ENCODE results near the gene CTDSPL. TPM values are rescaled to one million over a fixed set of nuclear protein-coding genes. Genes with fewer than 3 reads are reported as not detected.

Gene CTDSPL
- total RNA-seq, 6 experiments from 2014 or later, result 30.3 to 38.8 (median 36.2) TPM

- Mint-ChIP-seq H3K9me3 (peaks cover 5% of the 10 kb centered on the region; the same call in 1 of the 2 replicates), H3K27ac (no peak overlapping the region; the same call in 1 of the 2 replicates), H3K27me3 (ENCODE audit: insufficient read depth) (no peaks in the 10 kb centered on the region), H3K4me1 (ENCODE audit: low read depth) (peaks cover 58% of the 10 kb centered on the region), H3K36me3 (ENCODE audit: low read depth) (peaks cover 6% of the 10 kb centered on the region; the same call in 1 of the 2 replicates), H3K4me3 (no peak overlapping the region)
- TF ChIP-seq CTCF (IDR thresholded peaks at IDR 0.05), result no peak
- no peak for DNase-seq
Measured at GRCh38 chr3:37867144-37867543, 5.5 kb downstream of the CTDSPL start.

- Mint-ChIP-seq H3K9me3 (peaks cover 8% of the 10 kb centered on the region; the same call in 1 of the 2 replicates), H3K36me3 (ENCODE audit: low read depth) (peaks cover 6% of the 10 kb centered on the region; the same call in 1 of the 2 replicates), H3K27me3 (ENCODE audit: insufficient read depth) (no peaks in the 10 kb centered on the region), H3K4me1 (ENCODE audit: low read depth) (peaks cover 20% of the 10 kb centered on the region; the same call in 1 of the 2 replicates), H3K27ac (no peak overlapping the region), H3K4me3 (no peak overlapping the region)
- TF ChIP-seq CTCF (IDR thresholded peaks at IDR 0.05), result no peak
- DNase-seq, result no peak
Measured at GRCh38 chr3:37871858-37872257, 10.2 kb downstream of the CTDSPL start.

- H3K9me3 Mint-ChIP-seq, result peaks cover 8% of the 10 kb centered on the region; the same call in 1 of the 2 replicates
- TF ChIP-seq CTCF (IDR thresholded peaks at IDR 0.05), result no peak
- DNase-seq, result no peak
Measured at GRCh38 chr3:37872413-37873160, 10.9 kb downstream of the CTDSPL start.

GRCh38 chr3:37876279-37876678, 14.6 kb downstream of the CTDSPL start:
- Mint-ChIP-seq H3K9me3 (peaks cover 8% of the 10 kb centered on the region; the same call in 1 of the 2 replicates), H3K27me3 (ENCODE audit: insufficient read depth) (no peaks in the 10 kb centered on the region), H3K4me1 (ENCODE audit: low read depth) (peaks cover 11% of the 10 kb centered on the region; the same call in 1 of the 2 replicates), H3K36me3 (ENCODE audit: low read depth) (peaks cover 8% of the 10 kb centered on the region; the same call in 1 of the 2 replicates), H3K4me3 (no peak overlapping the region), H3K27ac (no peak overlapping the region)
- no peak for TF ChIP-seq CTCF (IDR thresholded peaks at IDR 0.05)
- no peak for DNase-seq

More at GRCh38 chr3:37872413-37873160, 10.9 kb downstream of the CTDSPL start:
- no peak overlapping the region; the same call in 1 of the 2 replicates for H3K27ac Mint-ChIP-seq
- peaks cover 17% of the 10 kb centered on the region; the same call in 1 of the 2 replicates for H3K4me1 Mint-ChIP-seq (ENCODE audit: low read depth)
- no peak overlapping the region for H3K4me3 Mint-ChIP-seq
- peaks cover 12% of the 10 kb centered on the region; the same call in 1 of the 2 replicates for H3K36me3 Mint-ChIP-seq (ENCODE audit: low read depth)
- H3K27me3 Mint-ChIP-seq (ENCODE audit: insufficient read depth), result no peaks in the 10 kb centered on the region

- Mint-ChIP-seq H3K27me3 (ENCODE audit: insufficient read depth) (no peaks in the 10 kb centered on the region), H3K36me3 (ENCODE audit: low read depth) (no peaks in the 10 kb centered on the region), H3K27ac (no peak overlapping the region), H3K9me3 (no peaks in the 10 kb centered on the region), H3K4me3 (no peak overlapping the region), H3K4me1 (ENCODE audit: low read depth) (peaks cover 6% of the 10 kb centered on the region; the same call in 1 of the 2 replicates)
- no peak for TF ChIP-seq CTCF (IDR thresholded peaks at IDR 0.05)
- no peak for DNase-seq
Measured at GRCh38 chr3:37882711-37883110, 21.0 kb downstream of the CTDSPL start.

Measured in HFFc6 (cell line).